Thyroid gland (tissue), 4 donors: Measurements from ENCODE around the gene EIF4A3.

Experiments used
- CTCF ChIP-seq, 6 experiments: fragments of 200-600 bp in 3 of 6; fragments of 450-650 bp in 3 of 6; sonication (generic) in 3 of 6; IDR thresholded peaks; one replicate each; pipeline ENCODE4 v1.5.1; 2016 to 2019; ENCODE audit warnings: antibody characterized with exemption in 6 of 6, mild to moderate bottlenecking in 2 of 6, inconsistent platforms in 1 of 6, moderate library complexity in 1 of 6
- POLR2A ChIP-seq, 2 donors: fragments of 450-650 bp; IDR thresholded peaks; one replicate each; pipeline ENCODE4 v1.6.1; 2017; ENCODE audit warnings: antibody characterized with exemption in 2 of 2, mild to moderate bottlenecking in 2 of 2, moderate library complexity in 1 of 2

GRCh38 chr17:80104956-80105375, 42.0 kb downstream of the EIF4A3 start:
- TF ChIP-seq POLR2A (IDR thresholded peaks at IDR 0.05) (no peak), CTCF (IDR thresholded peaks at IDR 0.05) (no peak)
